MM.1S (cell line): ENCODE data around the gene PSG2.
"Not testable (repeated sequence)": the region's sequence is repeated elsewhere in the genome, so short reads cannot be mapped to it uniquely, and the experiment has no call there.

ENCODE experiments used
- CTCF ChIP-seq: fragments of 300-600 bp; sonication (generic); IDR thresholded peaks from 2 replicates; pipeline ENCODE4 v1.5.1; 2016; ENCODE audit warnings: antibody characterized with exemption, low read length, mixed read lengths
- EZH2 ChIP-seq: fragments of 300-600 bp; sonication (generic); optimal IDR thresholded peaks from 2 replicates; pipeline ENCODE3; 2017; ENCODE audit warnings: low read depth, mild to moderate bottlenecking, antibody characterized with exemption, low read length, mixed read lengths

DNA sequence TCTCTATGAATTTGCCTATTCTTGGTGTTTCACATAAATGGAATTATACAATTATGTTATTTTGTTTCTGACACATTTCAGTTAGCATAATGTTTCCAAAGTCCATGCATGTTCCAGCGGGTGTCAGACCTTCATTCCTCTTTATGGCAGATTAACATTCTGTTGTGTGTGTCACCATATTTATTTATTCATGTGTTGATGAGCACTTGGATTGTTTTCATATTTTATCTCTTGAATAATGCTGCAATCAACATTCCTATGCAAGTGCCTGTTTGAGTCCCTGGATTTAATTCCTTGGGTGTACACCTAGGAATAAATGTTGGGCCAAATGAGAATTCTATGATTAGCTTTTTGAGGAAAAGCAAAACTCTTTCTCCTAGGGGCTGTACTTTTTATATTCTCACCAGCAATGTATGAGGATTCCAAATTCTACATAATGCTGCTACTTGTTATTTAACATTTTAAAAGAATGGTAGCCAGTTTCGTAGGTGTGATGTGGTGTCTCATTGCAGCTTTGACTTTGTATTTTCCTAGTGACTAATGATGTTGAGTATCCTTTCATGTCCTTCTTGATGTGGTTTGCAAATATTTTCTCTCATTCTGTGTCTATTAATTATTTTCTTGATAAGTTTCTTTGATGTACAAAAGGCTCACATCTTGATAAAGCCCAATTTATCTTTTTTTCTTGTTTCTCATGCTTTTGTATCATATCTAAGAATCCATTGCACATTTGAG is 3.5 kb upstream of the PSG2 start:
- not testable (repeated sequence) for TF ChIP-seq CTCF, EZH2
